Coronary artery (tissue), 2 donors: ENCODE measurements around the gene DHRSX.
A peak's percentile ranks its signal among the peaks of the same experiment; 100 is the strongest.

Experiments
- DNase-seq: peaks from one replicate; pipeline ENCODE4 v3.0.0-alpha.2; 2017; ENCODE audit warnings: low spot score
- H3K27ac ChIP-seq, 2 donors: fragments of 200-600 bp; sonication (generic); one replicate each; pipeline ENCODE4 v1.5.1; 2016 to 2019
- H3K4me3 ChIP-seq: fragments of 200-600 bp; sonication (generic); 2 replicates; pipeline ENCODE4 v1.5.1; 2016; ENCODE audit warnings: mild to moderate bottlenecking, moderate library complexity
- TF ChIP-seq, protein P1 (sequence below): fragments of 200-600 bp; sonication (generic); IDR thresholded peaks from one replicate; pipeline ENCODE4 v1.5.1; 2019; ENCODE audit warnings: antibody characterized with exemption

The DHRSX gene

DNA sequence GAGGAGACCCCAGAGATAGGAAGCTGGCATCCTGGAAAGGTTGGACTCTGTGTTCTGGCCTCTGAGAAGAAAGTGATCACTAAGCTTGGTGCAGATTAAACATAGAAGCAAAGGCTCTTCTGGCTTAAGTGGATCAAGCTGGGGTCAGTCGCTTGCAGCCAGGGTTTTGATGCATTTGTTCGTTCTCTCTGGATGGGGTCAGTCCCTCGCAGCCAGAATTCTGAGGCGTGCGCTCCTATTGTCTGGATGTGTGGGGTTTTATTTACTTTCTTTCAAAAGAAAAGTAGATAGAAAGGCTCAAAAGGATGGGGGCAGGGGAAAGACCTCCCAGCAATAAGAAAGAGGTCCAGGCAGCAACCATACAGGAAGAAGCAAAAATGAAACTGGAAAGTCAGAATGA lies 152.6 kb downstream of the DHRSX start:
- no peak overlapping the region for H3K27ac ChIP-seq
- TF ChIP-seq, protein P1, sequence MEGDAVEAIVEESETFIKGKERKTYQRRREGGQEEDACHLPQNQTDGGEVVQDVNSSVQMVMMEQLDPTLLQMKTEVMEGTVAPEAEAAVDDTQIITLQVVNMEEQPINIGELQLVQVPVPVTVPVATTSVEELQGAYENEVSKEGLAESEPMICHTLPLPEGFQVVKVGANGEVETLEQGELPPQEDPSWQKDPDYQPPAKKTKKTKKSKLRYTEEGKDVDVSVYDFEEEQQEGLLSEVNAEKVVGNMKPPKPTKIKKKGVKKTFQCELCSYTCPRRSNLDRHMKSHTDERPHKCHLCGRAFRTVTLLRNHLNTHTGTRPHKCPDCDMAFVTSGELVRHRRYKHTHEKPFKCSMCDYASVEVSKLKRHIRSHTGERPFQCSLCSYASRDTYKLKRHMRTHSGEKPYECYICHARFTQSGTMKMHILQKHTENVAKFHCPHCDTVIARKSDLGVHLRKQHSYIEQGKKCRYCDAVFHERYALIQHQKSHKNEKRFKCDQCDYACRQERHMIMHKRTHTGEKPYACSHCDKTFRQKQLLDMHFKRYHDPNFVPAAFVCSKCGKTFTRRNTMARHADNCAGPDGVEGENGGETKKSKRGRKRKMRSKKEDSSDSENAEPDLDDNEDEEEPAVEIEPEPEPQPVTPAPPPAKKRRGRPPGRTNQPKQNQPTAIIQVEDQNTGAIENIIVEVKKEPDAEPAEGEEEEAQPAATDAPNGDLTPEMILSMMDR = no peak
- H3K4me3 ChIP-seq = no peak overlapping the region
- no peak for DNase-seq

DNA sequence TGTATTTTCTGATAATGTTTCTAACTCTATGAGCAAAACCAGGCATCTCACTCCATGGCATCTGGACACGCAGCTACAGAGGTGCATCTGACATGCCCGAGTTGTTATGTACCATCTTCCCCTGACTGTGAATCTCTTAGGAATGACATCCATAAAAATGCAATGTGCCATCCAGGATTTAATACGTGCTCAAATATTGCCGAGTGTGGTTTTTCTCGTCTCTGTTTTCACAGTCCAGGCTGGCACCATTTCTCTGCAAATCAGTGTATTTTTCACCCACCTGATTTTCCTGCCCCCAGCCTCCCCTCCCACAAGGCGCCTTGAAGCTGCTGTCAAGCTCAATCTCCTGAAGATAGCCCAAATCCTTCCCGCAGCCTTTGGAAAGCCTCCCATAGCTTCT lies 154.6 kb downstream of the DHRSX start:
- TF ChIP-seq, protein P1 = no peak
- H3K27ac ChIP-seq = no peak overlapping the region
- DNase-seq = no peak
- no peak overlapping the region for H3K4me3 ChIP-seq

DNA sequence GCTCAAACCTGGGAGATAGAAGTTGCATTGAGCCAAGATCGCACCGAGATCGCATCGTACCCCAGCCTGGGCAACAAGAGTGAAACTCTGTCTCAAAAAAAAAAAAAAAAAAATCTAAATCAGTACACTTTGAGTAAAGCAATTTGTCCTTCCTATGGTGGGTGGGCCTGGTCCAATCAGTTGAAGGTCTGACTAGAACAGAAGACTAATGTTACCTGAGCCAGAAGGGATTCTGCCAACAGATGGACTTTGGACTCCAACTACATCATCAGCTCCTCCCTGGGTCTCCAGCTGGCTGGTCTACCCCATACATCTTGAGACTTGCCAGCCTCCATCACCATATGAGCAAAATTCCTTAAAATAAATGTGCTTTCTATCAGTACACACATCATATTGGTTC lies 155.2 kb downstream of the DHRSX start:
- Histone ChIP-seq H3K4me3 (no peak overlapping the region), H3K27ac (no peak overlapping the region)
- no peak for DNase-seq
- TF ChIP-seq, protein P1 = no peak

DNA sequence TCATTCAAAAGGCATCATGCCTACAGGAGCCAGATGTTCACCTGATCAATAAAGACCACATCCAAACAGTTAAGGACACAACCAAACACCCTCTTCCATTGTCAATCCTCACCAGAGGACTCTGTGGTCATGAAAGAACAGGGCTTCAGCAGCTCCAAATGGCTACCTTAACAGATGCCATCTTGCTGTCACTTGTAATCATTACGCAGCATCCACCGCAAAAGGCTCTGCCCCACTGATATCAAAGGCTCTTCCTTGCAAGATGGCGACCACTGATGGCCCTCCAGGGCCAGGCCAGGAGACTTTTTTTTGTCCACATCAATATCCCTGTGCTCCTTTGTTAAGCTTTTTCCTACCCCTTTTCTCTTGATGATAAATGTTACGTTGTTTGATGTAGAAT lies 157.4 kb downstream of the DHRSX start:
- H3K27ac ChIP-seq = peak overlapping the region; percentile 57 to 83
- DNase-seq = no peak
- TF ChIP-seq, protein P1 = no peak
- H3K4me3 ChIP-seq = no peak overlapping the region

DNA sequence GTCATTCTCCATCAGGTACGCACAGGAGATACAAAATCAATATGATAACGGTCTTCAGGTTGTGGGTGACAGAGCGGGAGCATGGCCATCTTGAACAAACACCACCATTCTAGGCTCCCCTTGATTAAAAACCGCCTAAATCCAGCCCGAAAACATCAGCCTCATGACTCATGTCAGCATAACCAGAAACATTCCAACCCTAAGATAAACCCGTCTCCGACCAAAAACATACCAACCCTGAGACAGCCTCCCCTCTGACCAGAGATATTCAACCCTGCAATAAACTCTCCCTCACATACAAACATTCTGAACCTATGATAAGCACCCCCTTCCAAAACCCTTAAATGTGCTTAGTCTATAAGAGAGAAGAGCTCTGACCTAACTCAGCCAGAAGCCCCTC lies 157.9 kb downstream of the DHRSX start:
- TF ChIP-seq, protein P1 = no peak
- no peak for DNase-seq
- peak overlapping the region; percentile 57 to 83 for H3K27ac ChIP-seq
- peak overlapping the region; percentile 10 for H3K4me3 ChIP-seq

DNA sequence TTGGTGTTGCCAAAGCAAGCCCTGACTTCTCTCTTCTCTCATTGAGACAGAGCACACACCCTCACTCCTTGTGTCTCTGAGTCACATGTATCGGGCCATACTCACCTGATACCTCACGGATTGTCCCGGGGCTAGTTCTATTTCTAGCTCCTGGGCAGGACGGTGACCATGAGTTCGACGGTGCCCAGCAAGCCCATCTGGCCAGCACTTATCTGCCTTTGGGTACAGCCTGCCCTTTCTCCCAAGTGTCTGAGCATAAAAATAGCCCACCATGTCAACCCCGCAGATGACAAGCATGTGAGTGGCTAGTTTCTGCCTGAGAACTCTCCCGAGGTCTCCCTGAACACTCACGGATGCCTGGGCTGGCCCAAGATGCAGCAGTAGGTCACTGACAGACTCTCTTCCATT lies 158.5 kb downstream of the DHRSX start:
- peak; percentile 80 for DNase-seq
- Histone ChIP-seq H3K27ac (peak overlapping the region; percentile 57 to 83), H3K4me3 (peak overlapping the region; percentile 10)
- TF ChIP-seq, protein P1 = no peak

DNA sequence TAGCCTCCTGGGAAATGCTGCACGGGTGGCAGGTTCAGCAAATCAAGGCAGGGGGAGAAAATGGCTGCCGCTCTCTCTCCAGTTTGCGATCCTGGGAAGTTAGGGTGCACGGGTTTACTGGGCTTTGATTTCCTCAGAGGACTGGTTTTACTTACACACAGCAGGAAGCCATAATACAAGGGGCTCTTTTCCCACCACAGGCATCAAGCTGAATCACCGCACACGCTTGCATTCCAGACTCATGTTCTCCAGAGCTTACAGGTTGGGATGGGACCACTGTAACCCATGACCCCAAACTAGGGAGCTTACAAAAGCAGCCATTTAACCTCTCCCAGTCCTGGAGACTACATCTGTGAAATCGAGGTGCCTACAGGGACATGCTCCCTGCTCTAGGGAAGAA lies 159.8 kb downstream of the DHRSX start:
- DNase-seq = no peak
- H3K27ac ChIP-seq = no peak overlapping the region
- H3K4me3 ChIP-seq = no peak overlapping the region

More for the DNA sequence above, 159.8 kb downstream of the DHRSX start:
- TF ChIP-seq, protein P1 = no peak
